ENCODE data around the gene KDM8. TPM values are rescaled to one million over a fixed set of nuclear protein-coding genes. Genes with fewer than 3 reads are reported as not detected.

KDM8 gene
- total RNA-seq, 1 experiment from 2014 or later, result 5.3 TPM

GRCh38 chr16:27221576-27222248 is 18.4 kb downstream of the KDM8 start:
- no peak overlapping the region for H3K9ac ChIP-seq (ENCODE audit: low read length)
- H3K27me3 ChIP-seq (ENCODE audit: insufficient read depth, low read length), result no peaks in the 10 kb centered on the region
- TF ChIP-seq ATF3 (IDR thresholded peaks at IDR 0.05) (no peak), EGR1 (IDR thresholded peaks at IDR 0.05; ENCODE audit: low read depth) (no peak), SP1 (IDR thresholded peaks at IDR 0.05; ENCODE audit: low read depth) (no peak), TCF7L2 (IDR thresholded peaks at IDR 0.05; ENCODE audit: borderline replicate concordance, extremely low read depth, insufficient read depth, insufficient read length) (no peak), EZH2phosphoT487 (IDR thresholded peaks at IDR 0.05; ENCODE audit: borderline replicate concordance) (no peak), ELF1 (IDR thresholded peaks at IDR 0.05; ENCODE audit: borderline replicate concordance, low read depth) (no peak), CBX3 (IDR thresholded peaks at IDR 0.05; ENCODE audit: low read depth) (no peak), REST (IDR thresholded peaks at IDR 0.05; ENCODE audit: low read depth) (no peak), RAD21 (IDR thresholded peaks at IDR 0.05; ENCODE audit: low read depth) (no peak), FOSL1 (IDR thresholded peaks at IDR 0.05; ENCODE audit: low read depth) (no peak), ZBTB33 (IDR thresholded peaks at IDR 0.05; ENCODE audit: extremely low read depth, insufficient replicate concordance, low read length) (no peak), MAX (IDR thresholded peaks at IDR 0.05) (no peak), EZH2 (IDR thresholded peaks at IDR 0.05) (no peak), SRF (IDR thresholded peaks at IDR 0.05; ENCODE audit: low read depth) (no peak), SIN3A (IDR thresholded peaks at IDR 0.05; ENCODE audit: low read depth) (no peak), CEBPB (IDR thresholded peaks at IDR 0.05; ENCODE audit: low read depth) (no peak), YY1 (IDR thresholded peaks at IDR 0.05; ENCODE audit: extremely low read depth, insufficient replicate concordance, low read depth, low read length) (no peak), JUND (IDR thresholded peaks at IDR 0.05) (no peak), POLR2A (IDR thresholded peaks at IDR 0.05; ENCODE audit: borderline replicate concordance, extremely low read depth, insufficient read depth, insufficient read length) (no peak), CTCF (IDR thresholded peaks at IDR 0.05 in 2 of 3, conservative IDR thresholded peaks at IDR 0.05 in 1 of 3; ENCODE audit: borderline replicate concordance in 1 of 3, insufficient read depth in 1 of 3, low read depth in 2 of 3, low read length in 2 of 3) (no peak)
- no peaks in the 10 kb centered on the region for H3K79me2 ChIP-seq (ENCODE audit: insufficient read depth, low read length)
- intact Hi-C loops (cut with micrococcal nuclease), result no loop called here
- H3K9me3 ChIP-seq (ENCODE audit: control insufficient read depth in 1 of 2, insufficient read depth in 1 of 2, low read depth in 1 of 2, low read length in 2 of 2), result no peaks in the 10 kb centered on the region
- no peak overlapping the region for H3K27ac ChIP-seq (ENCODE audit: low read depth, low read length)
- H3K9me2 ChIP-seq (ENCODE audit: insufficient read depth), result no peaks in the 10 kb centered on the region
- H3K4me2 ChIP-seq (ENCODE audit: low read length), result no peak overlapping the region
- POLR2A ChIA-PET, result no interaction called here
- no peak overlapping the region for H3K4me3 ChIP-seq (replicated peaks in 1 of 2; ENCODE audit: low read depth in 1 of 2, low read length in 2 of 2)
- CTCF ChIA-PET, result no interaction called here
- H2AFZ ChIP-seq (ENCODE audit: low read depth, low read length, poor library complexity, severe bottlenecking), result no peak overlapping the region
- ATAC-seq, result no peak
- H4K20me1 ChIP-seq (ENCODE audit: insufficient read depth), result no peaks in the 10 kb centered on the region
- no peaks in the 10 kb centered on the region; a peak in 1 of 4 replicates for H3K36me3 ChIP-seq (ENCODE audit: control insufficient read depth in 1 of 2, insufficient read depth in 2 of 2, low read length in 2 of 2)
- RAD21 ChIA-PET (ENCODE audit: low non-redundant PET in 1 of 2, low total read pairs in 2 of 2, uncharacterized antibody in 2 of 2, unreplicated experiment in 2 of 2), result no interaction called here
- no peak for DNase-seq (ENCODE audit: low read depth, low spot score)
- H3K4me1 ChIP-seq (ENCODE audit: control insufficient read depth in 1 of 2, insufficient read depth in 2 of 2, low read length in 2 of 2), result peaks cover 8 to 14% of the 10 kb centered on the region in 2 experiments; a peak in 3 of 4 replicates
- no TSS peak for BruUV-seq (replicated peaks)

Data from HCT116 (cell line).